Transverse colon (tissue), 3 donors: Measurements from ENCODE around the gene TNFRSF12A.

Experiments
- CTCF ChIP-seq, 5 experiments: fragments of 200-600 bp in 3 of 5; fragments of 450-650 bp in 2 of 5; sonication (generic) in 3 of 5; IDR thresholded peaks; 1 replicate in 2 of 5; 2 replicates in 3 of 5; pipeline ENCODE4 v1.5.1; 2016 to 2017; ENCODE audit warnings: antibody characterized with exemption in 5 of 5, inconsistent platforms in 3 of 5, mild to moderate bottlenecking in 2 of 5, moderate library complexity in 1 of 5
- EP300 ChIP-seq: sonication (generic); formaldehyde crosslinking; IDR thresholded peaks from one replicate; pipeline ENCODE4 v1.6.1; 2017; ENCODE audit warnings: antibody characterized with exemption, low read depth
- POLR2A ChIP-seq: fragments of 450-650 bp; IDR thresholded peaks from one replicate; pipeline ENCODE4 v1.6.1; 2016; ENCODE audit warnings: antibody characterized with exemption, mild to moderate bottlenecking, moderate library complexity

GRCh38 chr16:2999929-3000328 lies 20.2 kb upstream of the TNFRSF12A start:
- TF ChIP-seq CTCF (IDR thresholded peaks at IDR 0.05) (no peak), POLR2A (no peak), EP300 (no peak)
